Type B pancreatic cell (in vitro differentiated cells): ENCODE measurements around the gene A1BG. TPM values are rescaled to one million over a fixed set of nuclear protein-coding genes. Genes with fewer than 3 reads are reported as not detected.

ENCODE experiments used
- DNase-seq: peaks from one replicate; pipeline ENCODE4 v3.0.0; 2021; ENCODE audit warnings: mixed read lengths; ENCODE audit not compliant: unreplicated experiment; ENCODE audit errors: extremely low spot score
- H3K27ac Mint-ChIP-seq: 2 replicates; pipeline ENCODE4 v1.8.0; 2021; ENCODE audit warnings: mild to moderate bottlenecking, mixed read lengths
- H3K27me3 Mint-ChIP-seq: 2 replicates; pipeline ENCODE4 v1.8.0; 2021; ENCODE audit warnings: mixed read lengths
- H3K36me3 Mint-ChIP-seq: 2 replicates; pipeline ENCODE4 v1.8.0; 2021; ENCODE audit warnings: mixed read lengths
- H3K4me1 Mint-ChIP-seq: one replicate; pipeline ENCODE4 v1.8.0; 2021; ENCODE audit warnings: mixed read lengths; ENCODE audit not compliant: unreplicated experiment
- H3K4me3 Mint-ChIP-seq: 2 replicates; pipeline ENCODE4 v1.8.0; 2021; ENCODE audit warnings: mild to moderate bottlenecking, mixed read lengths
- H3K9me3 Mint-ChIP-seq: 2 replicates; pipeline ENCODE4 v1.8.0; 2021; ENCODE audit warnings: mixed read lengths
- CTCF ChIP-seq: fragments of 200-600 bp; sonication (generic); conservative IDR thresholded peaks from 2 replicates; pipeline ENCODE4 v1.5.0; 2021; ENCODE audit warnings: antibody characterized with exemption, mild to moderate bottlenecking
- long read RNA-seq: library from polyadenylated mRNA; unstranded; transcript quantifications from one replicate; pipeline ENCODE4 v2.0.0, GENCODE V29; 2020
- total RNA-seq: library from RNA; stranded (reverse); gene quantifications from 2 replicates; pipeline ENCODE4 v1.2.1, GENCODE V29; 2021; ENCODE audit warnings: low replicate concordance

Gene A1BG
- 5.1 and 11.7 TPM in 2 replicates for total RNA-seq
- long read RNA-seq: 0 reads

- Mint-ChIP-seq H3K4me1 (peaks cover 4% of the 10 kb centered on the region), H3K4me3 (no peak within 1 kb of the TSS), H3K9me3 (no peaks in the 10 kb centered on the region), H3K27me3 (peaks cover 8% of the 10 kb centered on the region), H3K27ac (no peak within 1 kb of the TSS), H3K36me3 (no peaks in the 10 kb centered on the region)
- no peak for DNase-seq
- no peak for TF ChIP-seq CTCF
These were observed at the start of gene A1BG for GRCh38 chr19:58352760-58353671. A1BG (minus strand) TSS chr19:58353492; CDS start chr19:58353437, 55 bp downstream.

GRCh38 chr19:58401840-58402421 lies 48.6 kb upstream of the A1BG start:
- H3K36me3 Mint-ChIP-seq: peaks cover 3% of the 10 kb centered on the region
- peaks cover 16% of the 10 kb centered on the region for H3K4me1 Mint-ChIP-seq
- peak overlapping the region; percentile 99 for H3K4me3 Mint-ChIP-seq
- no peak for TF ChIP-seq CTCF
- peaks cover 15% of the 10 kb centered on the region for H3K27me3 Mint-ChIP-seq
- peak overlapping the region; percentile 23 for H3K27ac Mint-ChIP-seq
- no peak for DNase-seq
- no peaks in the 10 kb centered on the region for H3K9me3 Mint-ChIP-seq

GRCh38 chr19:58400916-58401839 lies 47.9 kb upstream of the A1BG start:
- H3K27ac Mint-ChIP-seq: peak overlapping the region; percentile 97
- H3K4me3 Mint-ChIP-seq: peak overlapping the region; percentile 99
- DNase-seq: peak; percentile 99
- peaks cover 11% of the 10 kb centered on the region for H3K4me1 Mint-ChIP-seq
- peaks cover 3% of the 10 kb centered on the region for H3K36me3 Mint-ChIP-seq
- peak; percentile 11 for TF ChIP-seq CTCF
- H3K9me3 Mint-ChIP-seq: no peaks in the 10 kb centered on the region
- H3K27me3 Mint-ChIP-seq: peaks cover 15% of the 10 kb centered on the region

- H3K4me1 Mint-ChIP-seq: peaks cover 11% of the 10 kb centered on the region
- no peak overlapping the region for H3K27ac Mint-ChIP-seq
- no peaks in the 10 kb centered on the region for H3K9me3 Mint-ChIP-seq
- peak overlapping the region; percentile 99 for H3K4me3 Mint-ChIP-seq
- H3K36me3 Mint-ChIP-seq: peaks cover 3% of the 10 kb centered on the region
- no peak for DNase-seq
- TF ChIP-seq CTCF: no peak
- H3K27me3 Mint-ChIP-seq: peaks cover 19% of the 10 kb centered on the region
These were observed 47.1 kb upstream of the A1BG start for GRCh38 chr19:58400316-58400915.

- no peak for DNase-seq
- no peak for TF ChIP-seq CTCF
- Mint-ChIP-seq H3K9me3 (no peaks in the 10 kb centered on the region), H3K4me1 (peaks cover 12% of the 10 kb centered on the region), H3K27me3 (peaks cover 19% of the 10 kb centered on the region), H3K27ac (peak overlapping the region; percentile 68), H3K36me3 (peaks cover 5% of the 10 kb centered on the region), H3K4me3 (peak overlapping the region; percentile 51)
These were observed 46.6 kb upstream of the A1BG start for GRCh38 chr19:58399903-58400302.
